IPS-15b (cell line): Measurements from ENCODE around the gene CALML3.

ENCODE experiments used
- H3K27me3 ChIP-seq: one replicate; pipeline ENCODE4 v1.6.1; 2013; ENCODE audit warnings: low read length; ENCODE audit not compliant: control insufficient read depth, insufficient read depth
- H3K36me3 ChIP-seq: one replicate; pipeline ENCODE4 v1.6.1; 2013; ENCODE audit warnings: low read length; ENCODE audit not compliant: control insufficient read depth, insufficient read depth
- H3K4me1 ChIP-seq: one replicate; pipeline ENCODE4 v1.6.1; 2013; ENCODE audit warnings: mild to moderate bottlenecking, low read length; ENCODE audit not compliant: control insufficient read depth, insufficient read depth
- H3K4me3 ChIP-seq: one replicate; pipeline ENCODE4 v1.5.1; 2013; ENCODE audit warnings: low read depth, low read length
- H3K9ac ChIP-seq: one replicate; pipeline ENCODE4 v1.6.1; 2013; ENCODE audit warnings: low read depth, mild to moderate bottlenecking, low read length
- H3K9me3 ChIP-seq: one replicate; pipeline ENCODE4 v1.6.1; 2013; ENCODE audit warnings: mild to moderate bottlenecking, low read length; ENCODE audit not compliant: control insufficient read depth, insufficient read depth

CALML3 gene

GRCh38 chr10:5560142-5560816, 35.5 kb downstream of the CALML3 start:
- no peaks in the 10 kb centered on the region for H3K9me3 ChIP-seq
- H3K27me3 ChIP-seq = no peaks in the 10 kb centered on the region
- no peak overlapping the region for H3K4me3 ChIP-seq
- H3K4me1 ChIP-seq = no peaks in the 10 kb centered on the region
- no peaks in the 10 kb centered on the region for H3K36me3 ChIP-seq
- H3K9ac ChIP-seq = no peak overlapping the region

GRCh38 chr10:5560817-5561703, 36.3 kb downstream of the CALML3 start:
- Histone ChIP-seq H3K27me3 (no peaks in the 10 kb centered on the region), H3K4me1 (no peaks in the 10 kb centered on the region), H3K36me3 (no peaks in the 10 kb centered on the region), H3K9me3 (no peaks in the 10 kb centered on the region), H3K9ac (no peak overlapping the region), H3K4me3 (no peak overlapping the region)

GRCh38 chr10:5561704-5562645, 37.2 kb downstream of the CALML3 start:
- Histone ChIP-seq H3K4me3 (no peak overlapping the region), H3K9ac (no peak overlapping the region), H3K9me3 (no peaks in the 10 kb centered on the region), H3K36me3 (no peaks in the 10 kb centered on the region), H3K27me3 (no peaks in the 10 kb centered on the region), H3K4me1 (no peaks in the 10 kb centered on the region)

- Histone ChIP-seq H3K36me3 (no peaks in the 10 kb centered on the region), H3K4me1 (no peaks in the 10 kb centered on the region), H3K9me3 (no peaks in the 10 kb centered on the region), H3K9ac (no peak overlapping the region), H3K27me3 (no peaks in the 10 kb centered on the region), H3K4me3 (no peak overlapping the region)
Measured at GRCh38 chr10:5563321-5563961, 38.7 kb downstream of the CALML3 start.

- H3K4me1 ChIP-seq = no peaks in the 10 kb centered on the region
- H3K9ac ChIP-seq = no peak overlapping the region
- no peaks in the 10 kb centered on the region for H3K27me3 ChIP-seq
- no peaks in the 10 kb centered on the region for H3K9me3 ChIP-seq
- H3K4me3 ChIP-seq = no peak overlapping the region
- no peaks in the 10 kb centered on the region for H3K36me3 ChIP-seq
Measured at GRCh38 chr10:5563991-5564536, 39.3 kb downstream of the CALML3 start.

GRCh38 chr10:5564537-5565204, 39.9 kb downstream of the CALML3 start:
- Histone ChIP-seq H3K9me3 (no peaks in the 10 kb centered on the region), H3K9ac (no peak overlapping the region), H3K27me3 (no peaks in the 10 kb centered on the region), H3K4me3 (no peak overlapping the region), H3K36me3 (no peaks in the 10 kb centered on the region), H3K4me1 (no peaks in the 10 kb centered on the region)

- H3K9ac ChIP-seq = no peak overlapping the region
- no peak overlapping the region for H3K4me3 ChIP-seq
- H3K4me1 ChIP-seq = no peaks in the 10 kb centered on the region
- H3K27me3 ChIP-seq = no peaks in the 10 kb centered on the region
- H3K36me3 ChIP-seq = no peaks in the 10 kb centered on the region
- H3K9me3 ChIP-seq = no peaks in the 10 kb centered on the region
Measured at GRCh38 chr10:5565205-5565545, 40.4 kb downstream of the CALML3 start.

- no peaks in the 10 kb centered on the region for H3K27me3 ChIP-seq
- no peaks in the 10 kb centered on the region for H3K4me1 ChIP-seq
- no peak overlapping the region for H3K9ac ChIP-seq
- no peaks in the 10 kb centered on the region for H3K9me3 ChIP-seq
- no peak overlapping the region for H3K4me3 ChIP-seq
- H3K36me3 ChIP-seq = no peaks in the 10 kb centered on the region
Measured at GRCh38 chr10:5565671-5566581, 41.2 kb downstream of the CALML3 start.

GRCh38 chr10:5566614-5567013, 41.9 kb downstream of the CALML3 start:
- Histone ChIP-seq H3K9ac (no peak overlapping the region), H3K27me3 (no peaks in the 10 kb centered on the region), H3K36me3 (no peaks in the 10 kb centered on the region), H3K4me1 (no peaks in the 10 kb centered on the region), H3K9me3 (no peaks in the 10 kb centered on the region), H3K4me3 (no peak overlapping the region)

- no peaks in the 10 kb centered on the region for H3K27me3 ChIP-seq
- H3K9me3 ChIP-seq = no peaks in the 10 kb centered on the region
- no peaks in the 10 kb centered on the region for H3K4me1 ChIP-seq
- H3K9ac ChIP-seq = no peak overlapping the region
- H3K4me3 ChIP-seq = no peak overlapping the region
- no peaks in the 10 kb centered on the region for H3K36me3 ChIP-seq
Measured at GRCh38 chr10:5567477-5567876, 42.7 kb downstream of the CALML3 start.
